Activated naive CD4-positive, alpha-beta T cell treated with anti-CD3 and anti-CD28 coated beads, Interleukin-2, amount 10 ng/mL, durations not matched to agents 7 days and 5 days (primary cell): Measurements from ENCODE around the gene PPEF1.
"Not testable (repeated sequence)": the region's sequence is repeated elsewhere in the genome, so short reads cannot be mapped to it uniquely, and the experiment has no call there.

ENCODE experiments used
- CTCF ChIA-PET: fragments of 350-600 bp; sonication (Branson Sonifier 250); formaldehyde crosslinking; loops from one replicate; lab custom pipeline; 2021; ENCODE audit warnings: antibody characterized with exemption; lab: Charles Lee
- DNase-seq: peaks from one replicate; pipeline ENCODE4 v3.0.0-alpha.2; 2020
- H3K27ac Mint-ChIP-seq: one replicate; pipeline ENCODE4 v1.8.0; 2021; ENCODE audit warnings: mild to moderate bottlenecking, moderate library complexity, mixed read lengths
- H3K27me3 Mint-ChIP-seq: one replicate; pipeline ENCODE4 v1.8.0; 2021; ENCODE audit warnings: mild to moderate bottlenecking, mixed read lengths
- H3K36me3 Mint-ChIP-seq: one replicate; pipeline ENCODE4 v1.8.0; 2021; ENCODE audit warnings: mixed read lengths
- H3K4me1 Mint-ChIP-seq: one replicate; pipeline ENCODE4 v1.8.0; 2021; ENCODE audit warnings: mixed read lengths
- H3K4me3 Mint-ChIP-seq: one replicate; pipeline ENCODE4 v1.8.0; 2021; ENCODE audit warnings: mild to moderate bottlenecking, moderate library complexity, mixed read lengths
- H3K9me3 Mint-ChIP-seq: one replicate; pipeline ENCODE4 v1.8.0; 2021; ENCODE audit warnings: mixed read lengths

The PPEF1 gene

GRCh38 chrX:18797141-18797540, 89.7 kb downstream of the PPEF1 start:
- no peak for DNase-seq
- Mint-ChIP-seq H3K27ac (no peak overlapping the region), H3K4me1 (no peaks in the 10 kb centered on the region)

GRCh38 chrX:18799911-18800310, 92.5 kb downstream of the PPEF1 start:
- no peak for DNase-seq
- Mint-ChIP-seq H3K27me3 (no peaks in the 10 kb centered on the region), H3K4me3 (no peak overlapping the region), H3K36me3 (no peaks in the 10 kb centered on the region), H3K4me1 (no peaks in the 10 kb centered on the region), H3K9me3 (no peaks in the 10 kb centered on the region), H3K27ac (no peak overlapping the region)
- CTCF ChIA-PET: no interaction called here

More at GRCh38 chrX:18797141-18797540, 89.7 kb downstream of the PPEF1 start:
- Mint-ChIP-seq H3K4me3 (no peak overlapping the region), H3K27me3 (no peaks in the 10 kb centered on the region), H3K9me3 (no peaks in the 10 kb centered on the region), H3K36me3 (no peaks in the 10 kb centered on the region)
- CTCF ChIA-PET: no interaction called here

- Mint-ChIP-seq H3K9me3 (no peaks in the 10 kb centered on the region), H3K36me3 (no peaks in the 10 kb centered on the region), H3K27ac (no peak overlapping the region), H3K4me1 (no peaks in the 10 kb centered on the region), H3K4me3 (no peak overlapping the region), H3K27me3 (no peaks in the 10 kb centered on the region)
- DNase-seq: no peak
- CTCF ChIA-PET: no interaction called here
These were observed 102.2 kb downstream of the PPEF1 start for GRCh38 chrX:18809641-18810040.

GRCh38 chrX:18810416-18810815, 103.0 kb downstream of the PPEF1 start:
- Mint-ChIP-seq H3K27me3 (no peaks in the 10 kb centered on the region), H3K4me1 (no peaks in the 10 kb centered on the region), H3K4me3 (no peak overlapping the region), H3K27ac (no peak overlapping the region), H3K36me3 (no peaks in the 10 kb centered on the region), H3K9me3 (no peaks in the 10 kb centered on the region)
- CTCF ChIA-PET: no interaction called here
- no peak for DNase-seq

GRCh38 chrX:18825375-18825774, 117.9 kb downstream of the PPEF1 start:
- H3K9me3 Mint-ChIP-seq: no peaks in the 10 kb centered on the region
- no peak for DNase-seq
- no peaks in the 10 kb centered on the region for H3K27me3 Mint-ChIP-seq
- no peaks in the 10 kb centered on the region for H3K36me3 Mint-ChIP-seq
- CTCF ChIA-PET: no interaction called here
- no peak overlapping the region for H3K27ac Mint-ChIP-seq
- no peaks in the 10 kb centered on the region for H3K4me1 Mint-ChIP-seq
- H3K4me3 Mint-ChIP-seq: no peak overlapping the region

GRCh38 chrX:18828832-18829404, 121.5 kb downstream of the PPEF1 start:
- no peak overlapping the region for H3K27ac Mint-ChIP-seq
- no peaks in the 10 kb centered on the region for H3K36me3 Mint-ChIP-seq
- DNase-seq: no peak
- CTCF ChIA-PET: no interaction called here
- no peaks in the 10 kb centered on the region for H3K27me3 Mint-ChIP-seq
- H3K4me1 Mint-ChIP-seq: no peaks in the 10 kb centered on the region
- H3K9me3 Mint-ChIP-seq: no peaks in the 10 kb centered on the region
- no peak overlapping the region for H3K4me3 Mint-ChIP-seq

- DNase-seq: no peak
- CTCF ChIA-PET: no interaction called here
These were observed 125.8 kb downstream of the PPEF1 start for GRCh38 chrX:18833071-18833731.

GRCh38 chrX:18847901-18848300, 140.5 kb downstream of the PPEF1 start:
- not testable (repeated sequence) for H3K27ac Mint-ChIP-seq

More at GRCh38 chrX:18833071-18833731, 125.8 kb downstream of the PPEF1 start:
- no peak overlapping the region for H3K4me3 Mint-ChIP-seq
- H3K27ac Mint-ChIP-seq: no peak overlapping the region
- no peaks in the 10 kb centered on the region for H3K27me3 Mint-ChIP-seq
- no peaks in the 10 kb centered on the region for H3K36me3 Mint-ChIP-seq
- H3K4me1 Mint-ChIP-seq: no peaks in the 10 kb centered on the region
- no peaks in the 10 kb centered on the region for H3K9me3 Mint-ChIP-seq

GRCh38 chrX:18855919-18856644, 148.6 kb downstream of the PPEF1 start:
- Mint-ChIP-seq H3K27me3 (no peaks in the 10 kb centered on the region), H3K36me3 (peaks cover 1% of the 10 kb centered on the region), H3K27ac (no peak overlapping the region), H3K9me3 (peaks cover 2% of the 10 kb centered on the region), H3K4me1 (peaks cover 10% of the 10 kb centered on the region), H3K4me3 (no peak overlapping the region)
- CTCF ChIA-PET: interaction anchor here (0.6 kb wide), 1 partner anchor 334 kb away, joined by 3 read pairs; no protein-coding TSS in a partner anchor
- no peak for DNase-seq

More at GRCh38 chrX:18847901-18848300, 140.5 kb downstream of the PPEF1 start:
- DNase-seq, H3K36me3 Mint-ChIP-seq, H3K27me3 Mint-ChIP-seq, CTCF ChIA-PET, H3K4me3 Mint-ChIP-seq, H3K9me3 Mint-ChIP-seq, H3K4me1 Mint-ChIP-seq: not testable (repeated sequence)

GRCh38 chrX:18856645-18856997, 149.2 kb downstream of the PPEF1 start:
- CTCF ChIA-PET: no interaction called here
- Mint-ChIP-seq H3K9me3 (peaks cover 2% of the 10 kb centered on the region), H3K36me3 (peaks cover 1% of the 10 kb centered on the region), H3K27ac (no peak overlapping the region), H3K4me1 (peaks cover 10% of the 10 kb centered on the region), H3K27me3 (no peaks in the 10 kb centered on the region), H3K4me3 (no peak overlapping the region)
- no peak for DNase-seq

GRCh38 chrX:18861511-18861910, 154.1 kb downstream of the PPEF1 start:
- no peak for DNase-seq
- no peak overlapping the region for H3K4me3 Mint-ChIP-seq
- no peaks in the 10 kb centered on the region for H3K27me3 Mint-ChIP-seq
- CTCF ChIA-PET: no interaction called here
- H3K36me3 Mint-ChIP-seq: no peaks in the 10 kb centered on the region
- H3K27ac Mint-ChIP-seq: no peak overlapping the region
- peaks cover under 1% of the 10 kb centered on the region for H3K4me1 Mint-ChIP-seq
- H3K9me3 Mint-ChIP-seq: no peaks in the 10 kb centered on the region

GRCh38 chrX:18864390-18864920, 157.0 kb downstream of the PPEF1 start:
- CTCF ChIA-PET: no interaction called here
- Mint-ChIP-seq H3K9me3 (no peaks in the 10 kb centered on the region), H3K4me3 (no peak overlapping the region), H3K27ac (no peak overlapping the region), H3K36me3 (no peaks in the 10 kb centered on the region), H3K27me3 (no peaks in the 10 kb centered on the region), H3K4me1 (no peaks in the 10 kb centered on the region)
- no peak for DNase-seq

GRCh38 chrX:18871161-18871890, 163.9 kb downstream of the PPEF1 start:
- DNase-seq: no peak
- no peaks in the 10 kb centered on the region for H3K4me1 Mint-ChIP-seq
- no peaks in the 10 kb centered on the region for H3K9me3 Mint-ChIP-seq
- no peak overlapping the region for H3K4me3 Mint-ChIP-seq
- CTCF ChIA-PET: no interaction called here
- peaks cover 4% of the 10 kb centered on the region for H3K27me3 Mint-ChIP-seq
- H3K27ac Mint-ChIP-seq: no peak overlapping the region
- no peaks in the 10 kb centered on the region for H3K36me3 Mint-ChIP-seq

GRCh38 chrX:18871970-18872369, 164.5 kb downstream of the PPEF1 start:
- CTCF ChIA-PET: no interaction called here
- no peaks in the 10 kb centered on the region for H3K4me1 Mint-ChIP-seq
- no peak for DNase-seq
- no peak overlapping the region for H3K4me3 Mint-ChIP-seq
- no peak overlapping the region for H3K27ac Mint-ChIP-seq
- no peaks in the 10 kb centered on the region for H3K9me3 Mint-ChIP-seq
- H3K27me3 Mint-ChIP-seq: peaks cover 4% of the 10 kb centered on the region
- no peaks in the 10 kb centered on the region for H3K36me3 Mint-ChIP-seq
